ENCODE measurements around the gene GREB1.
"Not testable (repeated sequence)": the region's sequence is repeated elsewhere in the genome, so short reads cannot be mapped to it uniquely, and the experiment has no call there.

The GREB1 gene

DNA sequence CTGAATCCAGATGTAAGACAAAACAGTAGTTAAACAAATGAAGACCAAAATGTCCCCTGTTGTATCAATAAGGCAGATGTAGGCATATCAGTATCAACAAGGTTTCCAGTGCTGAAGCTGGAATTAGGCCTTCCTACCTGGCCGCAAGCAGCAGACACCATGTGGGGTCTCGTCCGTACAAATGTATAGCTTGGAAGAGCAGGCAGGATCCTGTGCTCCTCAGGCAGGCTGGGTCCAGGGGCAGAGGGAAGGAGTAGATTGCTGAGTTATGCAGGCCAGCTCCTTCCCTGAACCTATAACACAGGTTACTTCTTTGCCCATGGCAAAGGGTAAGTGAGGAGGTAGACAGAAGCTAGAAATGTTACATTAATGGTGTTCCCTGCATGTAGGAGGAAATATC lies 112.7 kb downstream of the GREB1 start:
- DNase-seq: no peak

DNA sequence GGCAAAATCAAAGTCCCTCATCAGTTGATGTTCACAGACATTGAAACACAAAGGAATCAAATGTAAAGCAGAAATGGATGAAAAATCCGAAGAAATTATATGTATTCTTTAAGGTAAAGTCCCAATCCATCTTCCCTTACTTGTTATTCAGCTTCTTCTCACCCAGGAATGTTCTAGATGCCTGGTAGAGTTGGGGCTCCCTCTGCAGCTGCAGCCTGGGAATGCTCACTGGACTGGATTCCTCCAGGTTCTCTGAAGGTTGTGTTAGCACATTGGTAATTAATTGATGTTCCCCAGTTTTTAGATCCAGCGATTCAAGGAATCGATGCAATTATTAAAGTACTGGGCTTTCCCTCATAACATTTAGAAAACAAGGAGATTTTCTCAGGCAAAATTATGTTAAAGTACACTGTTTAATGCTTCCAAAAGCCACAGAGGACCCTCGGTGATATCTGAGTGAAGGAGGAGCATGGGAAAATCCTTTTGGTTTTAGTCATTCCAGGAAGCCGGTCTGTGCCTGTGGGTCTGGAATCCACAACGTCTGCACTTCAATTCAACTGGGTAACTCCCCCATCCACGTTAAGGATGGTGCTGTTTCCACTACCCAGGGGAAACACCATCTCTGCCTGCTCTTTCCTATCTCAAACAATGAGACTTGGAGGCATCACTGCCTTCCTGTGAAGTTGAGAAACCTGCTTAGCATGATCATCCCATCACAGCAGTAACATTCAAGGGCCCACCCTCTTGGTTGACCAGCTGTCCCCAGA lies 114.2 kb downstream of the GREB1 start:
- DNase-seq: no peak

DNA sequence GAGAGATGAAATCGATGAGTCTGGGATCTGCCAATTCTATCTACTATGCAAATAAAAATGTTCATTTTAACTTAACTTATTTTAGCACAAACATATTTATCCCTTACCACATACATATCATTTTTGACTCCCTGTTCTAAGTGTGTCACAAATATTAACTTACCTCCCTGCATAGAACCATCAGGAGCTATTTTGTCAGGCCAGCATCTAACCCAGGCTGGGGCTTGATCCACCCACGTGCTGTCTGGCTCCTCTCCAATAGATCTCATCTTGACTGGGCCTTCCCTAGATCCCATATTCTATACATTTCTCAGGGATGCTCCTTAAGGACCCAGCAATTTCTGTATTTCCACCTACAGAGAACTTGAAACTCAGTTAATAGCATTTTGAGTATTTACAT lies 115.2 kb downstream of the GREB1 start:
- DNase-seq: no peak

DNA sequence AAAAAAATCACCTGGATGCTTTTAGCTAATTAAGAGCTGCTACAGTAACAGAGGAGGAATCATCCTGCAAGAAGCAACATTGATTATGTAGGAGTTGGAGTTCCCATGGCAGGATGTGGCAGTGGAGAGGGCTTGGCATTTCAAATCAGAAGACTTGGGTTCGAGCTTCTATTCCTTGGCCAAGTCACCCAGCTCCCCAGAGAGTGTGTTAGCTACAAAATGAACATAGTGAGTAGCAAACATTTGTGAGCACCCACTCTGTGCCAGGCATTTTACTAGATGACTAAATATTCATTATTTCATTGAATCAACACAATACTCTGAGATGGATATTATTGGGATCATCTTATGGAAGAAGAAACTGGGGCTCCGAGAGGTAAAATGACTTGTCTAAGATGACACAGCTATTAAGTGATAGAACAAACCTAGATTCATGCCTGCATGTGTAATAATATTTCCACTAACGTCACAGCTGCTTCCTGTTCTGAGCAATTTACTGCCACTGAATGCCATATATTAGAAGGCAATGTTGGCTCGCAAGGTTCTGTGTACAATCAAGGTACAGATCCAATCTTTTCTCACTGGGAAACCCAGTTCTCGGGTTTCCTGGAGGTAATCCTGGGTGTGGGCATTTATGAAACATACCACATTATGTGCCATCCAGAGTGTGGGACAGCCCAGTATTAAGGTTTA lies 118.2 kb downstream of the GREB1 start:
- no peak for DNase-seq

DNA sequence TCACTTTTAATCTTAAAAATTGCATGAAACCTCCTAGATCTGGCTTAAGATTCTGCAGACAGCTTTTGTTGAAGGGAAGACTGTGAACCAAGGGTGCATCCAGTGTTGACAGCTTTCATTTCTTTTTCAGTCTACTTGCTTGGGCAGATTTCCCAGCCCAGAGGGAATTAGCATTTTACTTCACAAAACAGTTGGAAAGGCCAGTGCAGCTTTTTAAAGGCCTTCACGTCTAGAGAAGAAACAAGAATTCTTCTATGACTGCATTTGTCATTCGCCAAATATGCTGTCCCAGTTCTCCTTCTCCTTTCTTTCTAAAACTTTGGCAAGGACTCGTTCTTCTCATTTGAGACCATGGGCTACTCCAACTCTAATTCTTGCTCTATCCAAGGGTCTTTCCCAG lies 118.7 kb downstream of the GREB1 start:
- DNase-seq: no peak

DNA sequence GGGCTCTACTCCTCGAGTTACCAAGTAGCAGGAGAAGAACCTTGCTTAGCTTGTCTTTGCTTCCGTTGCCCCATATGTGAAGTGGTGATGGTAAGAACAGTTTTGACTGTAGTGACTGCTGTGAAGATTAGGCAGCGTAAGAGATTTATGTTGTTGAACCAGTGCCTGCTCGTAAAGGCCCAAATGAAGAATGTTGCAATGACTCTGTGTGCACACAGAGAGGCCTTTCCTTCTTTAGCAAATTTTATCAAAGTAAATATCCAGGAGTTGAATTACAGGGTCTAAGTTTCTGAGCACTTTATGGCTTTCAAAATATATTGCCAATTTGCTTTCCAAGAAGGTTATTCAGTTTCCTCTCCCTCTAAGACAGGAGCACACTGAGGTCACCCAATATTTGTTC lies 121.7 kb downstream of the GREB1 start:
- DNase-seq: no peak

DNA sequence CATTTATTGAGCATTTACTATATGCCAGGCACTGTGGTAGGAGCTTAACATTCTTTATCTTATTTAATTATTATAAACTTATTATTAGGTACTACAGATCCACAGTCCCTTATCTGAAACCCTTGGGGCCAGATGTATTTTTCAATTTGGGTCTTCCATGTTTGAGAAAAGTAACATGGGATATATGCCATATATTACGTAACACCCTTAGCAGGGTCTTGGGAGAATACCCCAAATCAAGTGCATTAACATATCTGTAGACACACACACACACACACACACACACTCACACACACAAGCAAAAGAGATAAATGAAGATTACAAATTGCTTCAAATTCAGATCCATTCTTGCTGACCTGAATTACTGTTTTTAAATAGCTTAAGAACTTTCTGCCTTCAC lies 122.4 kb downstream of the GREB1 start:
- DNase-seq: no peak

DNA sequence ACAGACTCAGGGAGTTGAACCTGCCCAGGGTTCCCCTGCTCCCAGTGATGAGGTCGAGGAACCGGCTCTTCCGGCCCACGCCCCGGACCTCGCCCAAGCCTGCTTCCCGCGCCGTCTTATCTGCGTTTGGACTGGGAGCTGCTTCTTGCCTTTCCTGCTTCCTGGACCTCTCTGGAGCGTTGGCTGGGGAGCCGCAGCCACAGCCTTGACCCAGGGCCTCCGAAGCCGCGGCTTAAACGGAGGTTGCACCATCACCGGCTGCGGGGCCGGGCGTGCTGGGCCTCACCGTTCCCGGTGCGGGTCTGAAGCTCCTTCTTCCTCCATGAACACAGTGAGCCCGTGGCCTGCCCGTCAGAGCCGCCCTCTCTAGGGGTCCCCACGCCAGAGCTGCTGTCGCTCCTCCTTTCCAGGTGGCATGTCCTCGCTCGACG lies 122.8 kb downstream of the GREB1 start:
- DNase-seq: no peak

DNA sequence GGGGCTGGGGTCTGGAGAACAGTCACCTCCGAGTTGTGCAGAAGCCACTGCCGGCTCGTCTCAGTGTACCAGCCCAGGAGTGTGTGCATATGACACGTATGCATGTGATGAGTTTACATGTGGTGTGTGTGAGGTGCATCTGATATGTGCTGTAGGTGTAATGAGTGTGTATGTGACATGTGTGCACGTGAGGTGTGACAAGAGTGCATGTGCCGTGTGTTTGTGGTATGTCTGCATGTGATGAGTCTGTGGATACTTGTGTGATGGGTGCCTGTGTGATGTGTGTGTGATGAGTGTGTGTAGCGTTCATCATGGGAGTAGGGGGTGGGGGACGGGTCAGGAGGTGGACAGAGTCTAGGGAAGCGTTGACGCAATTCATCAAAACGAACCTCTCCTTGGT lies 123.3 kb downstream of the GREB1 start:
- no peak for DNase-seq

DNA sequence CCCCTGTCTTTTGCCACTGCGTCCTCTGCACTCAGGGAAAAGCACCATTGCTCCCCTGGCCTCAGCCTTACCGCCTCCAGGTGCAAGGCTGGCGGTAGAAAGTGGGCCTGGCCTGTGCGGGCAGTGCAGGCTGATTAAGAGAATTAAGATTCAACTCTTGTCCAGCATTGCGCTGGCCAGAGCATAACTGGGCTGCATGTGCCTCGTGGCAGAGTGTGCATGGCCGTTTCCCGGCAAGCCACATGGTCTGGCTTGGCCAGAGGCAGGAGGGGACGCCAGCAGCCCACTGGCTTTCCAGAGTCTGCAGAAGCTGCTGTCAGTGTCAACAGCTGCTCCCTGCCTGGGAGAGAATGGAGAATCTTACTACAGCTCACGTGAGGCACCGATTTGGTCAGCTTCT lies 123.8 kb downstream of the GREB1 start:
- DNase-seq: no peak

DNA sequence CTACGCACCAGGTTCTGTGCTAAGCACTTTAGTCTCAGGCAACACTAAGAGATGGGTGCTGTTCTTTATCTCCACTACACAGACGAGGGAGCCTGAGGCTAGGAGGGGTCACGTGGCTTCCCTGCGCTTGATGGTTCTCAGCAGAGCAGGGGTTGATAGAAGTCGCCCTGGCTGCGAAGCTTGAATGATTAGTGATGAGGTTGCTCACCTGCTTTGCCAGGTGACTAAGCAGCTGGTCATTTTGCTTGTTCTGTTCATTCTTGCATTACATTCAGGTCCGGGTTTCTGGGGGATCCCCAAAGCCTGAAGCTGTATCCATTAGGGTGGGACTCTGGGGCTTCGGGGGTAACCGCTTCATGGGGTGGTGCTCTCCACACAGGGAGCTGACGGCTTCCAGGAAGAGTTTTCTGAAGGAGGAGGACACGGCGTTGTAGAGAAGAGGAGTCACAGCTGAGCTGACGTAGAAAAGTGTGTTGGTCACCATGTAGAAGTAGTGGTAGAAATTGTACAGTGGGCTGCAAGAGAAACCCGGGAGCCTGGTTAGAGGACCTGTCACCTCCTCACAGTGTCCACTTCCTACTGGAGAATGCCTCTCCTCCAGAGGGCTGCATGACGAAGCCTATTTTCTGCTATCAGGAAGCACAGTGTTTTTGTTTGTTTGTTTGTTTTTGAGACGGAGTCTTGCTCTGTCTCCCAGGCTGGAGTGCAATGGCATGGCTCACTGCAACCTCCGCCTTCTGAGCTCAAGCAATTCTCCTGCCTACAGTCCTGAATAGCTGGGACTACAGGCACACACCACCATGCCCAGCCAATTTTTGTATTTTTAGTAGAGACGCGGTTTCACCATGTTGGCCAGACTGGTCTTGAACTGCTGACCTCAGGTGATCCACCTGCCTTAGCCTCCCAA lies 124.6 kb downstream of the GREB1 start:
- no peak for DNase-seq

DNA sequence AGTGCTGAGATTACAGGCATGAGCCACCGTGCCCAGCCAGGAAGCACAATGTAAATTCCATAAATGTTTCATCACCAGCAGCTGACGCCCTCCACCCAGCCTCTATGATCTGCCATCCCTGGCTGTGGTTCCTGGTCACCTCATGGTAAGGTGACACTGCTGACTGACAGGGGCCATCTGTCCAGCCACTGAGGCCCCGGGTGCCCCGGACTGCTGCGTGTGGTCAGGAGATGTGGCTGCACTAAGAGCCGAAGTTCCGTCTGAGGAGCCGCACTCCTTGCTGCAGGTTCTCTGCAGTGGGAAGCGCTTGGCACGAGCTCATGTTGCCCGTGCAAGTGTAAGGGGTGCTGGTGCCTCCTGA lies 125.2 kb downstream of the GREB1 start:
- no peak for DNase-seq

DNA sequence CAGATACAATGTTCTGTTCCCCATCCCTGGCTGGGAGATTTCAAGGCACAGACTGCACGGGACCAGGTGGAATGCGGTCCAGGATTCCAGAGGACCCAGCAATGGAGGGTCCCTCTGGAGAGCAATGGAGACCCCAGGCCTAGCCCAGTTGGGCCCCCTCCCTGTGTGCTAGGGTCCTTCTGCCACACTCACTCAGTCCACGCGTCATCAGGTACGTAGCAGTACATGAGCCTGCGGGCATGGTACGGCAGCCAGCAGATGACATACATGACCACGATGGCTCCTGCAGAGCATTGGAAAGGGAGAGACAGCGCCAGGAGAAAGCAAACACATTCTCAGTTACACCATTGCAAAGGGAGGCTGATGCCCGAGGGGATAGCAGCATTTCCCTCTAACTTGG lies 126.0 kb downstream of the GREB1 start:
- DNase-seq: no peak

DNA sequence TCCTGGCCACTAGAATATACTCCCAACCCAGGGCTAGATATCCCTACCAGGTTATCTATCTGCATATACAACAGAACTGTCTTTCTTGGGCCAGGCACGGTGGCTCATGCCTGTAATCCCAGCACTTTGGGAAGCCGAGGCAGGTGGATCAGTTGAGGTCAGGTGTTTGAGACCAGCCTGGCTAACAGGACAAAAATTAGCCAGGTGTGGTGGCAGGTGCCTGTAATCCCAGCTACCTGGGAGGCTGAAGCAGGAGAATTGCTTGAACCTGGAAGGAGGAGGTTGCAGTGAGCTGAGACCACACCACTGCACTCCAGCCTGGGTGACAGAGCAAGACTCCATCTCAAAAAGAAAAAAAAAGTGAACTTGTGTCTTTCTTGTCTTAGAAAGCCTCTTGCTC lies 126.6 kb downstream of the GREB1 start:
- not testable (repeated sequence) for DNase-seq

DNA sequence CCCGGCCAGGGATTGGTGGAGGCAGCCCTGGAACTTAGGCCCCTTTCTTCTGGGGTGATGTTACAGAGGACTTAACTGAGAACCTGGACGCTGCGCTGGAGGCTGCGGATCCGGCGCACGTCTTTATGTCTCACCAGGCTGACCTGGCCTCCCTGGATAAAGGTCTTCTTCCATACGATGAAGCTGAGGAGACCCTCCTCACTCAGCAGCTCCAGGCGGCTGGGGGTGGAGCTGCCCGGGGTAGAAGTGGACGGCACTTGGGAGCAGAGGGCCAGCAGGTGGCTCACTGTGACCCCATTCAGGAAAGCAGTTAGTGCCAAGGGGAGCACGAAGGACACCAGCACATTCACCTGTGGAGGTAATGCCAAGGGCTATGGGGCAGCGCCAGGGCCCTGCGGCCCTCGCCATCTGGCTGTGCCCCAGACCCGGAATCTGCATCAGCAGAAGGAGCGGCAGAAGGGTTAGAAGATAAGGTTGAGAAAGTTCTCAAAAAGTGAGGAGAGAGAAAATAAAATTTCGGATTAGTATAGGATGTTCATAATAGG lies 128.1 kb downstream of the GREB1 start:
- no peak for DNase-seq

DNA sequence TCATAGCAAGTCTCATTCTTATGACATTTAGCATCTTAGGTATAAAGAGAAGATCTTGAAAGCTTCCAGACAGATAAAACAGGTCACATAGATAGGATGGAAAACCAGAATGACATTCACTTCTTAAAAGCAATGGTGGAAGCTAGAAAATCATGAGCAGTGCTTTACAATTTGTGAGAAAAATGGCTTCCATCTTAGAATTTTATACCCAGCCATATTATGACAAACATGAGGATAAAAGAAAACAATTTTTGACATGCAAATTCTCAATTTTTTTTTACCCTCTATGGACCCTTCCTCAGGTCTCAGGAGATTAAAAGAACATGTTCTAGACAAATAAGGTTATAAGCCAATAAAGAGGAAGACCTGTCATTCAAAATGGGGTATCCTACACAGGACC lies 129.0 kb downstream of the GREB1 start:
- DNase-seq: no peak

DNA sequence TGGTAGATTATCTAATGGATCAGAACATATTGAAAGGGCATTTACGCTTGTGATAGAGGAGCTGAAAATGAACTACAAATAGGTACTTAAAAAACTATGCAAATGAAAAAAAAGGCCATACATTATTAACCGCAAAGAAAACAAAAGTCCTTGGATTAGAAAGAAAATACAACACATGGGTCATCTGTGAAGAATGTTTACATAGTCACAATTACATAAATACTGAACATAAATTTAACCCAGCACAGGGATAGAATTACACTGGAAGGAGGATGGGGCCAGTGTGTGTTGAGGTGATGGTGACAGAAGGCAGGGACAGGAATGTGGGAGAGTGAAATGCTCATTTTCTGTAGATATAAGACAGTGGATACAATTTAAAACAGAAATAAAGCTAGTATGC lies 129.6 kb downstream of the GREB1 start:
- no peak for DNase-seq

DNA sequence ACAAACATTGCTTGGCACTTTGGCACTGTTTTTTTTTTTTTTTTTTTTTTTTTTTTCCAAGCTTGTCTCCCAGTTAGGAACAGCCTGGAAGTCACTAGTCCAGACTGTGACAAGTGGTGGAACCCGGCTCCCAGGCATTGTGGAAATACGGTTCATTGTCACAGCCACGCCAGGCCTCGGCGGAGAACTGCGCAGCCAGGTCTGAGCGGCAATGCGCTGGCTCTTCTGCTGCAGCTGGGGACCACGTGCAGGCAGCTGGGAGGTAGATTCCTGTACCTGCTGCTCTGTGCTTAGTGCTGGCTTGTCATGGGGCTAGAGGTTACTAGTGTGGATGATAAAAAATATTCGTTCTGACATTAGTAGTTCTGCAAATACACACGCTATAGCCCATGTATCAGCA lies 131.2 kb downstream of the GREB1 start:
- no peak for DNase-seq

DNA sequence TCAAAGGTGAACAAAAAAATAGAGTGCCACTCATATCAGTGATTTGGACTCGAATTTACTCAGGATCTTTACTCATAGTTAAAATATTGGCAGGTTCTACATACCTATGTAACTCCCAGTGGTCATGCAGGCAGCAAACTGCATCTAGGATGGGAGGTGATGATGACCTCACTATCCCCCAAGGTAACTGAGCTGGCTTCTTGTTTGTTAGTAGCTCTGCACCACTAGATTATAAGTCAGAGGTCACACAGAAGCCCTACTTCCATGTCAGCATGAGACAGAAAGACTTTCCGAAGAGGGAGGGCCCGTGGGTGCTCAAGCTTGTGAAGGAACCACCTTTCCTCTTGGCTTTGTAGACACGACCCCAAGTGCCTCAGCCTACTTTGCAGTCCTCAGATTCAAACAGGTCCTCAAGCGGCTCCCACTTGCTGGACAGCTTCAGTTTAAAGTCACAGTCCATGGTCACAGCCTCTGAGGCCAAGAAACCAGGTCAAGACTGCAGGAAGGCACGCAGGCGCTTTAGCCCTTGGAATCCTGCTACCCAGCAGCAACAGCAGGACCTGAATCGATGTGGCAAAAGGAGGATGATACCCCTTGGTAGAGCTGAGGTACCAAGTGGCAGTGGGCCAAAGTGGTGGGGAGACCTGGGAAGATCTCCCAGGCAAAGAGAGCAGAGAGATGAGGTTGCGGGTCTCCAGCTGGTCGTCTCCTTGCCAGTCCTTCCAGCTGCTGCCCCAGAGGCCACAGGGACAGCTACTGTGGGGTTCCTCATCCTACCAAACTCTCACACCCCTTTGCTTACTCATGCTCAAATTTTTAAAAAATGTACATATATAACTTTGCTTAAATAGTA lies 131.9 kb downstream of the GREB1 start:
- no peak for DNase-seq

DNA sequence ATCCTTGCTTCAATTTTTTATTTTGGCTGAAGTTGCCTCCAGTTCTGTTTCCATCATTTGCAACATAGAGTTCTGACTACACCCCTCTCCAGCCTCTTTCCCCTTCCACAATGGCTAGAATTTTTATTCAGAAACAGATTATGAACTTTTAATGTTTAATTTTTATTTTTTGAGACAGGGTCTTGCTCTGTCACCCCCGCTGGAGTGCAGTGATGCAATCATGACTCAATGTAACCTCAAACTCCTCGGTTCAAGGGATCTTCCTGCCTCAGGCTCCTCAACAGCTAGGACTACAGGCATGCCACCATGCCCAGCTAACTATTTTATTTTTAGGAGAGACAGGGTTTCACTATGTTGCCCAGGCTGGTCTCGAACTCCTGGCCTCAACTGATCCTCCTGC lies 133.3 kb downstream of the GREB1 start:
- no peak for DNase-seq

DNA sequence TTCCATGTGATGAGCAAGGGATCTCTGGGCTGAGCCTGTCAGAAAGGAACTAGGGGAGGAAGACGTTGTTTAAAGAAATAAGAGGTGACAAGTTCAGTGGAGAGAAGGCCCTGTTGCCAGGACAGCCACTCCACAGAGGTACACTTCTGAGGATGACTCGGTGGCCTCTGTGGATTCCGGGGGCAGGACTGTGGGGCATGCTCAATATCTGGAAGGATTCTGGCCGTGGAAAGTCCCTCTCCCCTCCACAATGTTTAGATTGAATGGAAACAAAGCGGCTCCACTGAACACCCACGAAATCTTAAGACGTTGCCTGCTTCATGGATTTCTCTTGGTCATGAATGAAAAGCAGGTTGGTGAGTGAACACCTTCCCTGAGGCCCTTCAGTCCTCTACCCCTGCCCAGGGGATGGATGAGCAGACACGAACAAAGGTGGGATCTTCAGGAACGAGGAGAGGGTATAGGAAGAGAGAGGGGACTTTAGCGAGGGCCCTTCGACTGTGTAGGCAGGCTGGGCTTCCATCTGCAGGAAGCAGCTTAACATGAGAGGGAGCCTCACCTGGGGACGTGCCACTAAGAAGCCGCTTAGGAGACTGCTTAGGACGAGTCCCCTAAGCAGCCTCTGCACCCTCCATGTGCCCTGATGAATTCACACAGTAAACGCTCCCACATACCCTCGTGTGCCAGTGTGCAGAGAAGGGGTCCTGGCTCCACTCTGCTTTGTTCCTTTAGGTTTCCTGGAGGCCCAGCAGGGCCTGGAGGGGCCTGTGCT lies 134.2 kb downstream of the GREB1 start:
- no peak for DNase-seq

Measured in COR-L47 (cell line).